ENCODE results near the gene PRAMEF20.

DNA sequence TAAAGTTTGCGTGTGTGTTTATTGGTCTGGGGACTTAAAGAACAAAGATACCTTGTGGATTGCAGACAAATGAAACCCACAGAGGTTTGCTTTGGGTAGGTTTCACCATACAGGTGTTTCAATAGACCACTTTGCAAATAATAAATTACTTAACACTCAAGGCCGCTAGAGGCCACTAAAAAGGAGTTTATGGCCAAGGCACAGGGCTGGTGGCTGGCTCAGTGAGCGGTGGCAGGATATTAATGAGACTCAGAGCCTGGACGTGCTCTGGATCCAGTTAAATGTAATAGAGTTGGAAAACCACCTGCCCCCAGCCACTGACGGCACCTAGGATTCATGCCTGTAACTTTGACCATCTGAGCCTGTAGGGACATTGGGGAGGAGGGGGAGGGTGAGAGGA lies 59.1 kb downstream of the PRAMEF20 start:
- TF ChIP-seq, protein P1, sequence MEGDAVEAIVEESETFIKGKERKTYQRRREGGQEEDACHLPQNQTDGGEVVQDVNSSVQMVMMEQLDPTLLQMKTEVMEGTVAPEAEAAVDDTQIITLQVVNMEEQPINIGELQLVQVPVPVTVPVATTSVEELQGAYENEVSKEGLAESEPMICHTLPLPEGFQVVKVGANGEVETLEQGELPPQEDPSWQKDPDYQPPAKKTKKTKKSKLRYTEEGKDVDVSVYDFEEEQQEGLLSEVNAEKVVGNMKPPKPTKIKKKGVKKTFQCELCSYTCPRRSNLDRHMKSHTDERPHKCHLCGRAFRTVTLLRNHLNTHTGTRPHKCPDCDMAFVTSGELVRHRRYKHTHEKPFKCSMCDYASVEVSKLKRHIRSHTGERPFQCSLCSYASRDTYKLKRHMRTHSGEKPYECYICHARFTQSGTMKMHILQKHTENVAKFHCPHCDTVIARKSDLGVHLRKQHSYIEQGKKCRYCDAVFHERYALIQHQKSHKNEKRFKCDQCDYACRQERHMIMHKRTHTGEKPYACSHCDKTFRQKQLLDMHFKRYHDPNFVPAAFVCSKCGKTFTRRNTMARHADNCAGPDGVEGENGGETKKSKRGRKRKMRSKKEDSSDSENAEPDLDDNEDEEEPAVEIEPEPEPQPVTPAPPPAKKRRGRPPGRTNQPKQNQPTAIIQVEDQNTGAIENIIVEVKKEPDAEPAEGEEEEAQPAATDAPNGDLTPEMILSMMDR (IDR thresholded peaks at IDR 0.05; ENCODE audit: low read depth, low read length), result peak; percentile 17
- no peak for TF ChIP-seq POLR2A (IDR thresholded peaks at IDR 0.05; ENCODE audit: extremely low read depth, insufficient read length)
- TF ChIP-seq, protein P2, sequence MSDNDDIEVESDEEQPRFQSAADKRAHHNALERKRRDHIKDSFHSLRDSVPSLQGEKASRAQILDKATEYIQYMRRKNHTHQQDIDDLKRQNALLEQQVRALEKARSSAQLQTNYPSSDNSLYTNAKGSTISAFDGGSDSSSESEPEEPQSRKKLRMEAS (IDR thresholded peaks at IDR 0.05; ENCODE audit: low read depth, low read length), result no peak

Data from NB4 (cell line).